ENCODE data around the gene PSMF1.

PSMF1 gene

GRCh38 chr20:1124421-1124820 is 6.0 kb downstream of the PSMF1 start:
- Histone ChIP-seq H3K27ac (ENCODE audit: low read length) (no peak overlapping the region), H3K36me3 (replicated peaks; ENCODE audit: insufficient read depth, low read length) (peaks cover 13% of the 10 kb centered on the region; the same call in 1 of the 2 replicates), H2AFZ (ENCODE audit: low read length) (no peak overlapping the region), H3K9me3 (replicated peaks; ENCODE audit: insufficient read depth, low read length) (no peaks in the 10 kb centered on the region), H3K4me3 (ENCODE audit: low read length) (no peak overlapping the region), H3K9ac (ENCODE audit: low read length) (no peak overlapping the region), H3K4me1 (ENCODE audit: low read length) (peaks cover 30% of the 10 kb centered on the region), H3K79me2 (ENCODE audit: low read length) (peaks cover 70% of the 10 kb centered on the region), H4K20me1 (ENCODE audit: insufficient read depth, low read length) (no peaks in the 10 kb centered on the region), H3K9me2 (replicated peaks; ENCODE audit: insufficient read depth, low read length) (no peaks in the 10 kb centered on the region), H3K27me3 (replicated peaks; ENCODE audit: insufficient read depth, low read length) (no peaks in the 10 kb centered on the region), H3F3A (ENCODE audit: insufficient read depth, low read length) (no peaks in the 10 kb centered on the region), H3K4me2 (ENCODE audit: low read depth, low read length) (no peak overlapping the region)
- DNase-seq = no peak
- TF ChIP-seq EZH2 (optimal IDR thresholded peaks at IDR 0.05; ENCODE audit: low read depth, low read length) = no peak
- no peak for TF ChIP-seq EZH2phosphoT487 (IDR thresholded peaks at IDR 0.05; ENCODE audit: low read length)
- TF ChIP-seq CTCF (IDR thresholded peaks at IDR 0.05; ENCODE audit: low read length) = no peak

GRCh38 chr20:1125277-1125676 is 6.9 kb downstream of the PSMF1 start:
- Histone ChIP-seq H3F3A (ENCODE audit: insufficient read depth, low read length) (no peaks in the 10 kb centered on the region), H3K4me1 (ENCODE audit: low read length) (peaks cover 21% of the 10 kb centered on the region), H4K20me1 (ENCODE audit: insufficient read depth, low read length) (no peaks in the 10 kb centered on the region), H2AFZ (ENCODE audit: low read length) (no peak overlapping the region), H3K27me3 (replicated peaks; ENCODE audit: insufficient read depth, low read length) (no peaks in the 10 kb centered on the region), H3K9me2 (replicated peaks; ENCODE audit: insufficient read depth, low read length) (no peaks in the 10 kb centered on the region), H3K27ac (ENCODE audit: low read length) (no peak overlapping the region), H3K4me2 (ENCODE audit: low read depth, low read length) (no peak overlapping the region), H3K36me3 (replicated peaks; ENCODE audit: insufficient read depth, low read length) (peaks cover 14% of the 10 kb centered on the region; the same call in 1 of the 2 replicates), H3K9me3 (replicated peaks; ENCODE audit: insufficient read depth, low read length) (no peaks in the 10 kb centered on the region), H3K4me3 (ENCODE audit: low read length) (no peak overlapping the region), H3K79me2 (ENCODE audit: low read length) (peaks cover 67% of the 10 kb centered on the region), H3K9ac (ENCODE audit: low read length) (no peak overlapping the region)
- DNase-seq = no peak
- no peak for TF ChIP-seq EZH2phosphoT487 (IDR thresholded peaks at IDR 0.05; ENCODE audit: low read length)
- no peak for TF ChIP-seq EZH2 (optimal IDR thresholded peaks at IDR 0.05; ENCODE audit: low read depth, low read length)
- no peak for TF ChIP-seq CTCF (IDR thresholded peaks at IDR 0.05; ENCODE audit: low read length)

- Histone ChIP-seq H3K4me3 (ENCODE audit: low read length) (no peak overlapping the region), H3K9me2 (replicated peaks; ENCODE audit: insufficient read depth, low read length) (no peaks in the 10 kb centered on the region), H3K79me2 (ENCODE audit: low read length) (peaks cover 54% of the 10 kb centered on the region), H3F3A (ENCODE audit: insufficient read depth, low read length) (no peaks in the 10 kb centered on the region), H3K9me3 (replicated peaks; ENCODE audit: insufficient read depth, low read length) (no peaks in the 10 kb centered on the region), H2AFZ (ENCODE audit: low read length) (no peak overlapping the region), H4K20me1 (ENCODE audit: insufficient read depth, low read length) (no peaks in the 10 kb centered on the region; the same call in 1 of the 2 replicates), H3K36me3 (replicated peaks; ENCODE audit: insufficient read depth, low read length) (peaks cover 17% of the 10 kb centered on the region; the same call in 1 of the 2 replicates), H3K27me3 (replicated peaks; ENCODE audit: insufficient read depth, low read length) (no peaks in the 10 kb centered on the region), H3K27ac (ENCODE audit: low read length) (no peak overlapping the region), H3K4me1 (ENCODE audit: low read length) (peaks cover 1% of the 10 kb centered on the region; the same call in 1 of the 2 replicates), H3K4me2 (ENCODE audit: low read depth, low read length) (no peak overlapping the region), H3K9ac (ENCODE audit: low read length) (no peak overlapping the region)
- no peak for TF ChIP-seq EZH2phosphoT487 (IDR thresholded peaks at IDR 0.05; ENCODE audit: low read length)
- no peak for TF ChIP-seq CTCF (IDR thresholded peaks at IDR 0.05; ENCODE audit: low read length)
- TF ChIP-seq EZH2 (optimal IDR thresholded peaks at IDR 0.05; ENCODE audit: low read depth, low read length) = no peak
- DNase-seq = no peak
Observed at GRCh38 chr20:1127840-1128239, 9.4 kb downstream of the PSMF1 start.

Data from MM.1S (cell line).